Subcutaneous abdominal adipose tissue (tissue), 5 donors: ENCODE measurements around the gene MROH7.

ENCODE experiments used
- H3K27ac ChIP-seq: one replicate; pipeline ENCODE4 v1.7.0; 2013; ENCODE audit warnings: low read depth, mild to moderate bottlenecking, inconsistent platforms, low read length, moderate library complexity
- H3K27me3 ChIP-seq, 5 donors: one replicate each; pipeline ENCODE4 v1.7.0; 2013; ENCODE audit warnings: low read length in 5 of 5, inconsistent platforms in 1 of 5; ENCODE audit not compliant: control insufficient read depth in 5 of 5, insufficient read depth in 4 of 5
- H3K36me3 ChIP-seq, 5 donors: one replicate each; pipeline ENCODE4 v1.7.0; 2013; ENCODE audit warnings: low read length in 5 of 5; ENCODE audit not compliant: control insufficient read depth in 5 of 5, insufficient read depth in 5 of 5
- H3K4me1 ChIP-seq, 5 donors: one replicate each; pipeline ENCODE4 v1.7.0; 2013; ENCODE audit warnings: low read length in 5 of 5, mild to moderate bottlenecking in 3 of 5, moderate library complexity in 1 of 5; ENCODE audit not compliant: control insufficient read depth in 5 of 5, insufficient read depth in 5 of 5
- H3K4me3 ChIP-seq, 5 donors: one replicate each; pipeline ENCODE4 v1.7.0; 2013; ENCODE audit warnings: low read length in 5 of 5, low read depth in 1 of 5
- H3K9ac ChIP-seq, 5 donors: one replicate each; pipeline ENCODE4 v1.7.0; 2013; ENCODE audit warnings: low read length in 5 of 5, mild to moderate bottlenecking in 4 of 5, moderate library complexity in 3 of 5
- H3K9me3 ChIP-seq, 5 donors: one replicate each; pipeline ENCODE4 v1.7.0; 2013; ENCODE audit warnings: low read length in 5 of 5; ENCODE audit not compliant: control insufficient read depth in 5 of 5
- donor health status: healthy.
- donor health status: healthy.
- donor health status: healthy.
- donor health status: healthy.
- donor health status: healthy.

The MROH7 gene

GRCh38 chr1:54671985-54672608 is 30.5 kb downstream of the MROH7 start:
- H3K4me3 ChIP-seq, result no peak overlapping the region
- no peaks in the 10 kb centered on the region for H3K36me3 ChIP-seq
- no peaks in the 10 kb centered on the region for H3K4me1 ChIP-seq
- H3K9me3 ChIP-seq, result peaks cover 0 to 8% (median 5%) of the 10 kb centered on the region in 5 donors
- no peak overlapping the region for H3K9ac ChIP-seq
- H3K27ac ChIP-seq, result no peak overlapping the region
- H3K27me3 ChIP-seq, result no peaks in the 10 kb centered on the region

- Histone ChIP-seq H3K36me3 (no peaks in the 10 kb centered on the region), H3K4me3 (no peak overlapping the region), H3K27ac (no peak overlapping the region), H3K4me1 (no peaks in the 10 kb centered on the region), H3K9me3 (peaks cover 0 to 3% (median 0%) of the 10 kb centered on the region in 5 donors), H3K9ac (no peak overlapping the region), H3K27me3 (no peaks in the 10 kb centered on the region)
Measured at GRCh38 chr1:54678776-54679643, 37.4 kb downstream of the MROH7 start.

DNA sequence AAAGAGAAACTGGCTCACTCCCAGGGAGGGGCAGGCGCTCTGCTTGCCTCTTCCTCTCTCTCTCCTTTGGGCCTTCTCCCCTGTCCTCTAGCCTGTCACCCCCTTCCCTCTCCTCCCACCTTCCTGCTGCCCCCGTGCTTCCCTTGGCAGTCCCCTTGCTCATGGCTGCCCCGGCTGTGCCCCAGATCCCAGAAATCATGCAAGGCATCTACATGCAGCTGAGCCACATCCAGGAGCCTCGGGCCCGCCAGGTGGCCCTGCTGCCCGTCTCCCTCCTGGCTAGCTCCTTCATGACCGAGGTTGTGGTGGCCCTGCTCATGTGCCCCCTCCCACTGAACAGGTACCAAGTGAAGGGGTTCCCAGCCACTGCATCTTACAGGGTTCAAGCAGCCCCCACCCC is 38.1 kb downstream of the MROH7 start:
- Histone ChIP-seq H3K9me3 (no peaks in the 10 kb centered on the region), H3K9ac (no peak overlapping the region), H3K4me1 (no peaks in the 10 kb centered on the region), H3K4me3 (no peak overlapping the region), H3K36me3 (no peaks in the 10 kb centered on the region), H3K27me3 (no peaks in the 10 kb centered on the region), H3K27ac (no peak overlapping the region)

GRCh38 chr1:54680387-54680786 is 38.8 kb downstream of the MROH7 start:
- Histone ChIP-seq H3K9ac (no peak overlapping the region), H3K9me3 (no peaks in the 10 kb centered on the region), H3K27me3 (no peaks in the 10 kb centered on the region), H3K4me3 (no peak overlapping the region), H3K27ac (no peak overlapping the region), H3K36me3 (no peaks in the 10 kb centered on the region), H3K4me1 (no peaks in the 10 kb centered on the region)

DNA sequence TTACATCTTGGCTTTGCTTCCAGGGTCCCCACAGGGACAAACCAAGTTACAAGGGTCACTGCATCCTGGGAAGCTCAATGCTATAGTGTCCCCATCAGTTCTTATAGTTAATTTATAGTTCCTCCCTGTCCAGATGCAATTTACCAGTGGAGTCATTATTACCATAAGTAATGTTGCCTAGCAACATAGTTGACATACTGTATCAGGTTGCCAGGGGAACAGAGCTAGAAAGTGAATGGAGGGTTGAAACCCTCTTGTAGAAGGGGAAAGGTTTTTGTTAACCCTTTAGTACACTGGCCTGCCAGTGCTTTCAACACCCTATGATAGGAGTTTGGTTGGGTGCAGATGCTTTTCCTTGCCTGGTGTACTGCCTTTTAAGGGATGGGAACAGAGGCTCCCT is 39.8 kb downstream of the MROH7 start:
- H3K4me3 ChIP-seq, result no peak overlapping the region
- H3K27me3 ChIP-seq, result no peaks in the 10 kb centered on the region
- no peak overlapping the region for H3K9ac ChIP-seq
- H3K9me3 ChIP-seq, result no peaks in the 10 kb centered on the region
- no peaks in the 10 kb centered on the region for H3K4me1 ChIP-seq
- no peak overlapping the region for H3K27ac ChIP-seq
- H3K36me3 ChIP-seq, result no peaks in the 10 kb centered on the region

GRCh38 chr1:54683453-54683852 is 41.9 kb downstream of the MROH7 start:
- Histone ChIP-seq H3K27ac (no peak overlapping the region), H3K4me1 (no peaks in the 10 kb centered on the region), H3K4me3 (no peak overlapping the region), H3K36me3 (no peaks in the 10 kb centered on the region), H3K9ac (no peak overlapping the region), H3K27me3 (no peaks in the 10 kb centered on the region), H3K9me3 (no peaks in the 10 kb centered on the region)

- Histone ChIP-seq H3K27ac (no peak overlapping the region), H3K4me1 (no peaks in the 10 kb centered on the region), H3K4me3 (no peak overlapping the region), H3K9ac (no peak overlapping the region), H3K27me3 (no peaks in the 10 kb centered on the region), H3K36me3 (no peaks in the 10 kb centered on the region), H3K9me3 (peaks cover 0 to 4% (median 0%) of the 10 kb centered on the region in 5 donors)
Measured at GRCh38 chr1:54685335-54685905, 43.8 kb downstream of the MROH7 start.

DNA sequence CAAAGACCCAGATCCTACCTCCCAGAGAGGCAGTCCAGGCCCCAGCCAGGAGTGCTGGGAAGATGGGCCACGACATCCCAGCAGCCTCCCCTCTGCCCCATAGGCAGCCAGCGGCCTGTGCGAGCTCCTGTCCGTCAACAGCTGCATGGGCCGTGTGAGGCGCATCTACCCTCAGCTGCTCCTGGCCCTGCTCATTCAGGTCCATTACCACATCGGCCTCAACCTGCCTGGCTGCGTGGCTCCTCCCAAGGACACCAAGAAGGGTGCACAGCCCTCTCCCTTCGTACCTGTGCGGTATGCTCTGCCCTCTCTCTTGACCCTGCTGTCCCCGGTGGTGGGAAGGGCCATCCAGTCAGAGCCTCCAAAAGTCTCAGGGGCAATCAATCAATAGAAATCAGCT is 44.6 kb downstream of the MROH7 start:
- H3K9me3 ChIP-seq, result peaks cover 0 to 4% (median 0%) of the 10 kb centered on the region in 5 donors

DNA sequence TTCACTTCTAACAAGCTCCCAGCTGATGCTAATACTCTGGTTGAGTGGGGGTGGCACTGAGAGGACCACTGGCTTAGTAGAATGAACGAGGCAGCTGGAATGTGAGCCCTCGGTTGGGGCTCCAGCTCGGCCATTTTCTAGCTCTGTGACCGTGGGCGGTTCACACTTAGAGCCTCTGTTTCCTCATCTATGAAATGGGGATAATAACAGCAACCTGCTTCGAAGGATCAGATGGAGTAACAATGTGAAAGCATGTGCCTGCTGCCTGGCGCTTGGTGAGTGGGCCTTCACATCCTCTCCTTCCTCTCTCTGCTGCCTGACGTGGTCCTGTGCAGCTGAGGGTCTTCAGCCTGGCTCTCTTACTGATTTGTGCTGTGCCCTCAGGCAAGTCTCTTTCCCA is 53.2 kb downstream of the MROH7 start:
- Histone ChIP-seq H3K9me3 (no peaks in the 10 kb centered on the region), H3K27ac (no peak overlapping the region), H3K9ac (no peak overlapping the region), H3K4me3 (no peak overlapping the region), H3K27me3 (peaks cover 0 to 9% (median 4%) of the 10 kb centered on the region in 5 donors), H3K4me1 (no peaks in the 10 kb centered on the region), H3K36me3 (no peaks in the 10 kb centered on the region)

More for the DNA sequence above, 44.6 kb downstream of the MROH7 start:
- no peak overlapping the region for H3K27ac ChIP-seq
- H3K4me1 ChIP-seq, result no peaks in the 10 kb centered on the region
- no peak overlapping the region for H3K9ac ChIP-seq
- peaks cover 0 to 2% (median 0%) of the 10 kb centered on the region in 5 donors for H3K27me3 ChIP-seq
- H3K4me3 ChIP-seq, result no peak overlapping the region
- H3K36me3 ChIP-seq, result no peaks in the 10 kb centered on the region

DNA sequence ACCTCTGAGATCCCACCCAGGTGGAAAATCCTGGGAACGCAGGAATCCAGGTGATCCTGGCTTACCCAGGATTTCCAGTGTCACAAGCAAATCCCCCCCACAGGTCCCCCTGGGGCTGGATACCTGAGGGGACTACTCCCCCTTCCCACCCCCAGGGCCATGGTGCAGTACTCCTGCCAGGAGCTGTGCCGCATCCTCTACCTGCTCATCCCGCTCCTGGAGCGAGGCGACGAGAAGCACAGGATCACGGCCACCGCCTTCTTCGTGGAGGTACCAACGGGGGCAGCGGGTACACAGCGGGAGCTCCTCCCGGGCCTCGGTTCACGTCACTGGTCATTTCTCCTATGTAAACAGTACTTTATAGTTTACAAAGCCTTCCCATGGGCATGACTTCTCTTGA is 53.6 kb downstream of the MROH7 start:
- H3K27me3 ChIP-seq, result peaks cover 0 to 11% (median 7%) of the 10 kb centered on the region in 5 donors
- no peak overlapping the region for H3K4me3 ChIP-seq
- H3K36me3 ChIP-seq, result no peaks in the 10 kb centered on the region
- no peak overlapping the region for H3K27ac ChIP-seq
- H3K4me1 ChIP-seq, result no peaks in the 10 kb centered on the region
- H3K9me3 ChIP-seq, result no peaks in the 10 kb centered on the region
- H3K9ac ChIP-seq, result no peak overlapping the region
